HEK293T (cell line): Measurements from ENCODE around the gene CCDC92.
A peak's percentile ranks its signal among the peaks of the same experiment; 100 is the strongest.

Source experiments
- CTCF ChIA-PET: fragments of 350-600 bp; formaldehyde crosslinking; extraction: SDS; loops from one replicate; lab custom pipeline; 2021; ENCODE audit warnings: antibody characterized with exemption, inconsistent platforms; lab: Yijun Ruan, JAX
- POLR2A ChIA-PET: fragments of 350-600 bp; formaldehyde crosslinking; extraction: SDS; loops from one replicate; lab custom pipeline; 2020; ENCODE audit warnings: antibody characterized with exemption, inconsistent platforms; lab: Yijun Ruan, JAX
- DNase-seq: peaks from one replicate; pipeline ENCODE4 v3.0.0; 2012; ENCODE audit warnings: mixed read lengths; ENCODE audit errors: extremely low spot score
- ARNT ChIP-seq: fragments of 450-650 bp; IDR thresholded peaks from 2 replicates; pipeline ENCODE4 v1.6.1; 2017; ENCODE audit warnings: mild to moderate bottlenecking
- BHLHE40 ChIP-seq: fragments of 450-650 bp; IDR thresholded peaks from 2 replicates; pipeline ENCODE4 v1.6.1; 2016; ENCODE audit warnings: mild to moderate bottlenecking, moderate library complexity, borderline replicate concordance
- CTBP1 ChIP-seq: fragments of 450-650 bp; IDR thresholded peaks from 2 replicates; pipeline ENCODE4 v1.6.1; 2016; ENCODE audit warnings: borderline replicate concordance
- ELF4 ChIP-seq: fragments of 450-650 bp; IDR thresholded peaks from 2 replicates; pipeline ENCODE4 v1.6.1; 2017; ENCODE audit warnings: antibody characterized with exemption
- FOXA1 ChIP-seq: fragments of 450-650 bp; IDR thresholded peaks from 2 replicates; pipeline ENCODE4 v1.6.1; 2016; ENCODE audit warnings: mild to moderate bottlenecking
- FOXK2 ChIP-seq: fragments of 450-650 bp; IDR thresholded peaks from 2 replicates; pipeline ENCODE4 v1.6.1; 2016; ENCODE audit warnings: mild to moderate bottlenecking
- FOXM1 ChIP-seq: fragments of 450-650 bp; IDR thresholded peaks from 2 replicates; pipeline ENCODE4 v1.6.1; 2017; ENCODE audit warnings: mild to moderate bottlenecking, borderline replicate concordance
- HDGF ChIP-seq: fragments of 450-650 bp; IDR thresholded peaks from 2 replicates; pipeline ENCODE4 v1.6.1; 2017; ENCODE audit warnings: antibody characterized with exemption, borderline replicate concordance
- L3MBTL2 ChIP-seq: fragments of 450-650 bp; conservative IDR thresholded peaks from 2 replicates; pipeline ENCODE4 v1.6.1; 2016; ENCODE audit warnings: mild to moderate bottlenecking
- LEF1 ChIP-seq: fragments of 450-650 bp; IDR thresholded peaks from 2 replicates; pipeline ENCODE4 v1.6.1; 2017; ENCODE audit warnings: mild to moderate bottlenecking, borderline replicate concordance
- NFRKB ChIP-seq: fragments of 450-650 bp; IDR thresholded peaks from 2 replicates; pipeline ENCODE4 v1.6.1; 2016; ENCODE audit warnings: mild to moderate bottlenecking, moderate library complexity
- SP1 ChIP-seq: fragments of 450-650 bp; IDR thresholded peaks from 2 replicates; pipeline ENCODE4 v1.6.1; 2017
- SUZ12 ChIP-seq: fragments of 450-650 bp; IDR thresholded peaks from 2 replicates; pipeline ENCODE4 v1.6.1; 2016; ENCODE audit warnings: mild to moderate bottlenecking
- TARDBP ChIP-seq: fragments of 450-650 bp; IDR thresholded peaks from 2 replicates; pipeline ENCODE4 v1.6.1; 2016
- ZNF384 ChIP-seq: fragments of 450-650 bp; IDR thresholded peaks from 2 replicates; pipeline ENCODE4 v1.6.1; 2016
- TF ChIP-seq, protein P1 (sequence below): fragments of 450-650 bp; IDR thresholded peaks from 2 replicates; pipeline ENCODE4 v1.6.1; 2016

Gene CCDC92, protein sequence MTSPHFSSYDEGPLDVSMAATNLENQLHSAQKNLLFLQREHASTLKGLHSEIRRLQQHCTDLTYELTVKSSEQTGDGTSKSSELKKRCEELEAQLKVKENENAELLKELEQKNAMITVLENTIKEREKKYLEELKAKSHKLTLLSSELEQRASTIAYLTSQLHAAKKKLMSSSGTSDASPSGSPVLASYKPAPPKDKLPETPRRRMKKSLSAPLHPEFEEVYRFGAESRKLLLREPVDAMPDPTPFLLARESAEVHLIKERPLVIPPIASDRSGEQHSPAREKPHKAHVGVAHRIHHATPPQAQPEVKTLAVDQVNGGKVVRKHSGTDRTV

DNA sequence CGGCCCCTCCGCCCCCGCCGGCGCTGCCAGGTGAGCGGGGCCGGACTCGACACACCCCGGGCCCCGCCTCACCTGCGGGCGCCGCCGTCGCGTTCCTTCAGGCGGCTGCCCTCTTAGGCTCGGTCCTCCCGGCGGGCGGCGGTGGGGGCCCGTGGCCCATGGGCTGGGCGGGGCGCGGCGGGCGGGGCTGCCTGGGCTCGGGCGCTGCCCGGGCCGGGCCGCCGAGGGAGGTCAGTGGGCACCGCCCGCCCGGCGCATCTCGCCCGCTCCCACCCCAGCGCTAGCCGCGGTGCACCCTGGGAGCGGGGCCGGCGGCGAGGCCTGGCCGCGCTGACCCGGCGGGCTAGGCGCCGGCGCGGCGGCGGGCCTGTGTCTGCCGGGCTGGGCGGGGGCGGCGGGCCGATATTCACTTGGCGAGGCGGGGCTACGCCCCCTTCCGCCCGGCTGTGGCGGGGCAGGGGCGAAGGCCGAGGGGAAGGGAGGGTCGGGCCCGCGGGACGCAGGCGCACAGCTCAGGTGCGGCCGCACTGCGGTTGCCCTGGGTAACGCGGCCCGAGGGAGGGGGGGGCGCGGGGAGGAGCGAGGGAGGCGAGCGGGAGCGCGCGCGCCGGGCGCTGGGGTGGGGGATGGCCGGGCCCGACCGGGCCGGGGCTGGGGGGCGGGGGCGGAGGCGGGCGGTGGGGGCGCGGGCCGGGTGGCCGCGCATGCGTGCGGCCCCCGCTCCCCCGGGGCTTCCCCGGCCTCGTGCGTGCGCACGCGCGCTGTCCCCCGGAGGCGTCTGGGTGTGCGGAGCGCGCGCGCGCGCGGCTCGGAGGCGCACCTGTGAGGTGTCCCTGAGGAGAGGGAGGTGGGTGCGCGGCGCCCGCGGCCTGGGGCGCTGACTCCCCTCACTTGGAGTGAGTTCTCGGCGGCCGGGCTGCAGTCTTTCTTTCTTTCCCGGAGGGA, at the start of gene CCDC92, which contains the start of gene ZNF664:
TSS of gene CCDC92 (minus strand) at position 375 of the 945 bp plus-strand sequence. CDS start 28,526 bp downstream, outside the sequence.
TSS of gene ZNF664 (plus strand) at position 759 of the 945 bp plus-strand sequence. CDS start 38,930 bp downstream, outside the sequence.
- DNase-seq = peak; percentile 96
- ChIA-PET POLR2A (no interaction called here), CTCF (no interaction called here)
- no peak for TF ChIP-seq CTBP1
- no peak for TF ChIP-seq BHLHE40
- TF ChIP-seq LEF1 = no peak
- TF ChIP-seq HDGF = no peak
- TF ChIP-seq ELF4 = no peak
- no peak for TF ChIP-seq TARDBP
- no peak for TF ChIP-seq SUZ12
- no peak for TF ChIP-seq NFRKB
- TF ChIP-seq, protein P1, sequence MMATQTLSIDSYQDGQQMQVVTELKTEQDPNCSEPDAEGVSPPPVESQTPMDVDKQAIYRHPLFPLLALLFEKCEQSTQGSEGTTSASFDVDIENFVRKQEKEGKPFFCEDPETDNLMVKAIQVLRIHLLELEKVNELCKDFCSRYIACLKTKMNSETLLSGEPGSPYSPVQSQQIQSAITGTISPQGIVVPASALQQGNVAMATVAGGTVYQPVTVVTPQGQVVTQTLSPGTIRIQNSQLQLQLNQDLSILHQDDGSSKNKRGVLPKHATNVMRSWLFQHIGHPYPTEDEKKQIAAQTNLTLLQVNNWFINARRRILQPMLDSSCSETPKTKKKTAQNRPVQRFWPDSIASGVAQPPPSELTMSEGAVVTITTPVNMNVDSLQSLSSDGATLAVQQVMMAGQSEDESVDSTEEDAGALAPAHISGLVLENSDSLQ = no peak
- no peak for TF ChIP-seq FOXA1
- no peak for TF ChIP-seq ARNT
- TF ChIP-seq FOXM1 = no peak
- no peak for TF ChIP-seq ZNF384
- no peak for TF ChIP-seq SP1
- no peak for TF ChIP-seq FOXK2
- TF ChIP-seq L3MBTL2 = no peak

GRCh38 chr12:124022161-124022560, 49.5 kb upstream of the CCDC92 start:
- ChIA-PET CTCF (no interaction called here), POLR2A (no interaction called here)
- DNase-seq = no peak
- TF ChIP-seq FOXK2 (no peak), SUZ12 (no peak), BHLHE40 (no peak), ARNT (no peak), TARDBP (no peak), FOXM1 (no peak), ELF4 (no peak), CTBP1 (no peak)
- TF ChIP-seq, protein P1 = no peak

DNA sequence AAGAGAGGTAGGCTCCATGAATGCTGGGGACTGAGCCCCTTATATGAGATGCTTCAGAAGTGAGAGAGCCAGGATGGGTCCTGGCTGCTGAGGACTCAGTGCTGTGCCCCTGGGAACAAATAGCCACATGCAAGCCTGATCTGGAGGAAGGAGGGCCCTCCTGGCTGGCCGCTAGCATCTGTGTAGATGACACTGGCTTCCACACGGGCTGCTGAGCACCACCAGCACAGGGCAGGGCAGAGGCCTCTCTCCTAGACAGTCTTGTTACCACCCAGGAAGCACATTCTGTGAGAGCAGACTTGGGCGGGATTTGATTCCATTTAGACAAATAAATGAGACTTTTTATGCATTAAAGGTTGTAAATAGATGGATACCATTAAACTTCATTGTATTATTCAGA, 48.4 kb upstream of the CCDC92 start:
- ChIA-PET CTCF (no interaction called here), POLR2A (no interaction called here)
- no peak for TF ChIP-seq LEF1
- no peak for TF ChIP-seq SP1
- TF ChIP-seq NFRKB = no peak
- TF ChIP-seq HDGF = no peak
- no peak for TF ChIP-seq ARNT
- no peak for TF ChIP-seq TARDBP
- no peak for TF ChIP-seq FOXK2
- TF ChIP-seq SUZ12 = no peak
- TF ChIP-seq, protein P1 = no peak
- TF ChIP-seq FOXM1 = no peak
- TF ChIP-seq FOXA1 = no peak
- no peak for TF ChIP-seq ELF4
- TF ChIP-seq CTBP1 = no peak
- TF ChIP-seq ZNF384 = no peak
- TF ChIP-seq L3MBTL2 = no peak
- TF ChIP-seq BHLHE40 = no peak
- DNase-seq = no peak

DNA sequence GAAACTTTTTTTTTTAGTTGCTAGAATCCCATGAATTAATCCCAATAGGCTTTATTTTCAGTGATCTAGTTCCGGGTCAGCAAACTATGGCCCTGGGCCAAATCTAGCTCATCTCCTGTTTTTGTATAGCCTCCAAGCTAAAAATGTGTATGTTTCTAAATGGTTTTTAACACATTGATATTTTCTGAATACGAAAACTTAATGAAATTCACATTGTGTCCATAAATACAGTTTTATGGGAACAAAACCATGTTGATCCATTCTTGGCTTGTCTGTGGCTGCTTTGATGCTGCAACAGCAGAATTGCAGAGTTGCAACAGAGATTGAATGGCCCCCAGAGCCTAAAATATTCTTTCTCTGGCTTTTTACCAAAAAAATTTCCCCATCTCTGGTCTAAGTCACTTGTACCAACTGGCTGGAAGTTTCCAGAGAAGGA, 47.9 kb upstream of the CCDC92 start:
- CTCF ChIA-PET = interaction anchor here (0.7 kb wide), 1 partner anchor 30 kb away, joined by 4 read pairs; no protein-coding TSS in a partner anchor
- POLR2A ChIA-PET = no interaction called here
- DNase-seq = no peak
- TF ChIP-seq NFRKB (no peak), SP1 (no peak), L3MBTL2 (no peak)

GRCh38 chr12:124019115-124019514, 46.5 kb upstream of the CCDC92 start:
- ChIA-PET CTCF (no interaction called here), POLR2A (no interaction called here)
- TF ChIP-seq SUZ12 = no peak
- no peak for TF ChIP-seq ZNF384
- TF ChIP-seq ELF4 = no peak
- TF ChIP-seq, protein P1 = no peak
- TF ChIP-seq L3MBTL2 = no peak
- no peak for TF ChIP-seq ARNT
- TF ChIP-seq BHLHE40 = no peak
- no peak for TF ChIP-seq LEF1
- TF ChIP-seq FOXA1 = no peak
- no peak for TF ChIP-seq TARDBP
- no peak for DNase-seq
